Epidermal melanocyte (primary cell): Measurements from ENCODE around the gene DPF3.
A peak's percentile ranks its signal among the peaks of the same experiment; 100 is the strongest.

Source experiments
- DNase-seq: peaks from one replicate; pipeline ENCODE4 v3.0.0; 2011; ENCODE audit warnings: low spot score; ENCODE audit not compliant: insufficient read length

DPF3 gene

GRCh38 chr14:72646861-72647528 lies 246.9 kb downstream of the DPF3 start:
- no peak for DNase-seq

GRCh38 chr14:72645706-72646105 lies 248.2 kb downstream of the DPF3 start:
- DNase-seq = no peak

- DNase-seq = no peak
Observed at GRCh38 chr14:72644758-72645489, 249.0 kb downstream of the DPF3 start.

GRCh38 chr14:72644038-72644437 lies 249.9 kb downstream of the DPF3 start:
- DNase-seq = no peak

GRCh38 chr14:72643317-72643801 lies 250.5 kb downstream of the DPF3 start:
- DNase-seq = peak; percentile 88

- DNase-seq = no peak
Observed at GRCh38 chr14:72640911-72641485, 252.9 kb downstream of the DPF3 start.

- no peak for DNase-seq
Observed at GRCh38 chr14:72638021-72638420, 255.9 kb downstream of the DPF3 start.

- no peak for DNase-seq
Observed at GRCh38 chr14:72636871-72637270, 257.0 kb downstream of the DPF3 start.

- no peak for DNase-seq
Observed at GRCh38 chr14:72636094-72636493, 257.8 kb downstream of the DPF3 start.

- DNase-seq = no peak
Observed at GRCh38 chr14:72634691-72635616, 258.9 kb downstream of the DPF3 start.

- no peak for DNase-seq
Observed at GRCh38 chr14:72633551-72633950, 260.4 kb downstream of the DPF3 start.

- DNase-seq = no peak
Observed at GRCh38 chr14:72632727-72633126, 261.2 kb downstream of the DPF3 start.

- DNase-seq = no peak
Observed at GRCh38 chr14:72631401-72631800, 262.5 kb downstream of the DPF3 start.

- no peak for DNase-seq
Observed at GRCh38 chr14:72630374-72630773, 263.5 kb downstream of the DPF3 start.

- DNase-seq = no peak
Observed at GRCh38 chr14:72629534-72629933, 264.4 kb downstream of the DPF3 start.

GRCh38 chr14:72625689-72626088 lies 268.2 kb downstream of the DPF3 start:
- DNase-seq = no peak

GRCh38 chr14:72621387-72622065 lies 272.4 kb downstream of the DPF3 start:
- DNase-seq = no peak

- no peak for DNase-seq
Observed at GRCh38 chr14:72619881-72620280, 274.0 kb downstream of the DPF3 start.

- DNase-seq = no peak
Observed at GRCh38 chr14:72619111-72619571, 274.8 kb downstream of the DPF3 start.

- no peak for DNase-seq
Observed at GRCh38 chr14:72618424-72618823, 275.5 kb downstream of the DPF3 start.
